Stimulated activated memory B cell treated with anti-CD40 and anti-IgM and Interleukin-4, amounts not matched to agents 10 μg/mL and 1 μg/mL and 100 μg/mL, for 72 hours (primary cell): ENCODE measurements around the gene CRELD1.
A peak's percentile ranks its signal among the peaks of the same experiment; 100 is the strongest.

Experiments used
- ATAC-seq: fragments of 150-1000 bp; cut with Tn5 transposase; 2 replicates; pipeline ENCODE4 v1.10.0; 2021
- H3K27ac Mint-ChIP-seq: one replicate; pipeline ENCODE4 v1.8.0; 2022; ENCODE audit warnings: mild to moderate bottlenecking, mixed read lengths
- H3K27me3 Mint-ChIP-seq: one replicate; pipeline ENCODE4 v1.8.0; 2022; ENCODE audit warnings: mixed read lengths
- H3K36me3 Mint-ChIP-seq: one replicate; pipeline ENCODE4 v1.8.0; 2022; ENCODE audit warnings: mixed read lengths
- H3K4me1 Mint-ChIP-seq: one replicate; pipeline ENCODE4 v1.8.0; 2022; ENCODE audit warnings: mixed read lengths
- H3K4me3 Mint-ChIP-seq: one replicate; pipeline ENCODE4 v1.8.0; 2022; ENCODE audit warnings: mild to moderate bottlenecking, moderate library complexity, mixed read lengths
- H3K9me3 Mint-ChIP-seq: one replicate; pipeline ENCODE4 v1.8.0; 2022; ENCODE audit warnings: mixed read lengths

Gene CRELD1

GRCh38 chr3:9951962-9952805, 18.6 kb downstream of the CRELD1 start, which contains the start of gene PRRT3:
TSS of gene PRRT3 (minus strand) at chr3:9952408. CDS start at chr3:9950115, 2,293 bp downstream.
- Mint-ChIP-seq H3K27me3 (no peaks in the 10 kb centered on the region), H3K27ac (peak within 1 kb of the TSS; percentile 64), H3K9me3 (no peaks in the 10 kb centered on the region), H3K4me1 (peaks cover 26% of the 10 kb centered on the region), H3K36me3 (peaks cover 11% of the 10 kb centered on the region), H3K4me3 (peak within 1 kb of the TSS; percentile 93)
- ATAC-seq, result peak; percentile 88

GRCh38 chr3:9955067-9955502, 21.5 kb downstream of the CRELD1 start:
- Mint-ChIP-seq H3K27ac (no peak overlapping the region), H3K4me1 (peaks cover 25% of the 10 kb centered on the region), H3K27me3 (no peaks in the 10 kb centered on the region), H3K36me3 (peaks cover 5% of the 10 kb centered on the region), H3K9me3 (no peaks in the 10 kb centered on the region), H3K4me3 (no peak overlapping the region)
- no peak for ATAC-seq

DNA sequence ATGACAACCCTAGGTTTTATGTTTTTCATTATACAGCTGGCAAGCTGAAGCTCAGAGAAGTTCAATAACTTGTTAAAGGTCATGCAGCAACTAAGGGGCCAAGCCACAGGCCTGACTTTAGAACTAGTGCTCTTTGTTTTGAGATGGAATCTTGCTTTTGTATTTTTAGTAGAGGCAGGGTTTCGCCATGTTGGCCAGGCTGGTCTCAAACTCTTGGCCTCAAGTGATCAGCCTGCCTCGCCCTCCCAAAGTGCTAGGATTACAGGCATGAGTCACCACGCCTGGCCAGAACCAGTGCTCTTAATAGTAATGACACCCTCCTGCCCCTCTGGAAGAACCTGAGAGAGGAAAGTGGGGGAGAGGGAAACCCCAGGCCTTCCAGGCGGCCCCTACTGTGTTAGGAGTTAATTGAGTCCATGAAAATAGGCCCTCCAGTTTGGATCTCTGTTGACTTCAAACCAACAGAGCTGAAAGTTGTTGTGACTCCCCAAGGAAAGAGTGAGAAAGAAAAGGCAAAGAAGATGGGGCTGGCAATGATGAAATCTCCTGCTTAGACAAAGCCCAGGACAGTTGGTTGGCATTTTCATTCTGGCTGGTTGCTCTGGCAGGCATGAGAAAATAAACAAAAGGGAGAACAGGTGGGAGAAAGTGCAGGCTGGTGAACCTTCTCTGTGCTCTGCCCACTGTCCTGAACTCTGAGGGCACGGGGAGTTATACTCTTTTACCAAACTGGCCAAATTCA, 22.1 kb downstream of the CRELD1 start:
- Mint-ChIP-seq H3K9me3 (no peaks in the 10 kb centered on the region), H3K36me3 (peaks cover 5% of the 10 kb centered on the region), H3K4me1 (peaks cover 18% of the 10 kb centered on the region), H3K27ac (no peak overlapping the region), H3K4me3 (no peak overlapping the region), H3K27me3 (no peaks in the 10 kb centered on the region)
- ATAC-seq, result no peak

DNA sequence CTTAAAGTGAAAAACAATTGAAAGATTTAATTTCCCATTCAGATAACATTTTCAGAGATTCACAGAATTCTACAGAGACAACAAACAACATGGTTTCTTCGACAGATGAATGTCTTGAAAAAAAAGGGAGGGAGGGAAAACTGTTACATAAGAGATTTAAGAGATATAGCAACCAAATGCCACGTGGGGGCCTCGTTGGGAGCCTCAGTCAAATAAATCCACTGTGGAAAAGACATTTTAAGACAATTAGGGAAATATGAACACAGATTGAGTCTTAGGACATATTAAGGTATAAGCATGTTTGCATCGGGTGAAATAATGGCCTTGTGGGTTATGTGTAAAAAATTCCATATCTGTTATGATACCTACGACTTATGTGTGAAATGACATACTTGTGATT, 23.6 kb downstream of the CRELD1 start:
- no peak overlapping the region for H3K27ac Mint-ChIP-seq

DNA sequence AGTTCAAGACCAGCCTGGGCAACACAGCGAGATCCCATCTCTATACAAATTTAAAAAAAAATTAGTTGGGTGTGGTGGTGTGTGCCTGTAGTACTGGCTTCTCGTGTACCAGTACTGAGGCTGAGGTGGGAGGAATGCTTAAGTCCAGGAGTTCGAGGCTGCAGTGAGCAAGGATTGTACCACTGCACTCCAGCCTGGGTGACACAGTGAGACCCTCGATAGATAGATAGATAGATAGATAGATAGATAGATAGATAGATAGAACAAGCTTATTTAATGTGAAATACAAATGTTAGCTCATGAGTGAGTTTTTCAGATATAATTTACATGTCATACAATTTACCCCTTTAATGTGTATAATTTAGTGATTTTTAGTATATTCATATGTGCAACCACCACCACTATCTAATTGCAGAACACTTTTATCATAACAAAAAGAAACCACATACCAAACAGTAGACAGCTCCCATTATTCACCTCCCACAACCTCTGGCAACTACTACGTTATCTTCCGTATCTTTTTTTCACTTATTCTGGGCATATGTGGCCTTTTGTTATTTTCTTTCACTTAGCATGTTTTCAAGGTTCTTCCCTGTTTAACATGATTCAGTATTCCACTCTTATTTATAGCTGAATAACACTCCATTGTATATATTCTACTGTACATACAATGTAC, 31.7 kb downstream of the CRELD1 start:
- ATAC-seq, result no peak
- Mint-ChIP-seq H3K27ac (no peak overlapping the region), H3K4me3 (no peak overlapping the region), H3K27me3 (no peaks in the 10 kb centered on the region), H3K4me1 (no peaks in the 10 kb centered on the region), H3K36me3 (peaks cover 68% of the 10 kb centered on the region), H3K9me3 (no peaks in the 10 kb centered on the region)

More for the DNA sequence above, 23.6 kb downstream of the CRELD1 start:
- Mint-ChIP-seq H3K27me3 (no peaks in the 10 kb centered on the region), H3K4me3 (no peak overlapping the region), H3K4me1 (peaks cover 9% of the 10 kb centered on the region), H3K9me3 (no peaks in the 10 kb centered on the region), H3K36me3 (peaks cover 14% of the 10 kb centered on the region)
- ATAC-seq, result no peak

DNA sequence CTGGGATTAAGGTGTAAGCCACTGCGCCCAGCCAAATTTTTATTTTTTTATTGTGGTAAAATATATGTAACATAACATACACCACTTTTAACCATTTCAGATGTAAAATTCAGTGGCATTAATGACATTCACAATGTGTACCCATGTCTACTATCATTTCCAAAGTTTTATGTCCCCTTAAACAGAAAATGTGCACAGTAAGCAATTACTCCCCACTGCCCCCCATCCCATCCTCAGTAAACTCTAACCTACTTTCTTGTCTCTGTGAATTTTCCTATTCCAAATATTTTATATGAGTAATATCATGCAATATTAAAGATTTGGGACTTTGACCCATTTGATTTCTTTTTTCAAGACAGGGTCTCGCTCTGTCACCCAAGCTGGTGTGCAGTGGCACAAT, 33.2 kb downstream of the CRELD1 start:
- no peak for ATAC-seq
- Mint-ChIP-seq H3K4me3 (no peak overlapping the region), H3K36me3 (peaks cover 70% of the 10 kb centered on the region)

DNA sequence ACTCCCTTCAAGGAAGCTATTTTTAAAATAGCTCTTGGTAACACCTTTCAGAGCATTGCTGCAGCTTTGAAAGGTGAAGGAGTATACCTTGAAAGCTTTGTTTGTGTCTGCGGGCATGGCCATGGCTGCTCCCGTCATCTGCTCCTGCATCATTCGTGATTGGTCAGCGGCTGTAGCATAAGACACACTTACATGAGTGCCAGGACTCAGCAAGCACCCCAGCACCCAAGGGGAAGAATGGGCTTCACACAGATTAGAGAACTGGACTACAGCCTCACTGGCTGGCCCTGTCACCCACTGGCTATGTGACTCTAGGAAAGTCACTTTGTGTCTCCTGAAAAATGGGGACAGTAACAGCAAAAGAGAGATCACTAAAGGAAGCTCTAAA, 36.0 kb downstream of the CRELD1 start:
- Mint-ChIP-seq H3K36me3 (peaks cover 67% of the 10 kb centered on the region), H3K27me3 (no peaks in the 10 kb centered on the region), H3K4me1 (no peaks in the 10 kb centered on the region), H3K4me3 (no peak overlapping the region), H3K27ac (no peak overlapping the region), H3K9me3 (no peaks in the 10 kb centered on the region)
- ATAC-seq, result no peak

More for the DNA sequence above, 33.2 kb downstream of the CRELD1 start:
- Mint-ChIP-seq H3K4me1 (no peaks in the 10 kb centered on the region), H3K27ac (no peak overlapping the region), H3K27me3 (no peaks in the 10 kb centered on the region), H3K9me3 (no peaks in the 10 kb centered on the region)

- Mint-ChIP-seq H3K27ac (no peak overlapping the region), H3K4me1 (no peaks in the 10 kb centered on the region), H3K36me3 (peaks cover 64% of the 10 kb centered on the region), H3K4me3 (no peak overlapping the region), H3K27me3 (no peaks in the 10 kb centered on the region), H3K9me3 (no peaks in the 10 kb centered on the region)
- no peak for ATAC-seq
Observed at GRCh38 chr3:9970020-9970652, 36.5 kb downstream of the CRELD1 start.

DNA sequence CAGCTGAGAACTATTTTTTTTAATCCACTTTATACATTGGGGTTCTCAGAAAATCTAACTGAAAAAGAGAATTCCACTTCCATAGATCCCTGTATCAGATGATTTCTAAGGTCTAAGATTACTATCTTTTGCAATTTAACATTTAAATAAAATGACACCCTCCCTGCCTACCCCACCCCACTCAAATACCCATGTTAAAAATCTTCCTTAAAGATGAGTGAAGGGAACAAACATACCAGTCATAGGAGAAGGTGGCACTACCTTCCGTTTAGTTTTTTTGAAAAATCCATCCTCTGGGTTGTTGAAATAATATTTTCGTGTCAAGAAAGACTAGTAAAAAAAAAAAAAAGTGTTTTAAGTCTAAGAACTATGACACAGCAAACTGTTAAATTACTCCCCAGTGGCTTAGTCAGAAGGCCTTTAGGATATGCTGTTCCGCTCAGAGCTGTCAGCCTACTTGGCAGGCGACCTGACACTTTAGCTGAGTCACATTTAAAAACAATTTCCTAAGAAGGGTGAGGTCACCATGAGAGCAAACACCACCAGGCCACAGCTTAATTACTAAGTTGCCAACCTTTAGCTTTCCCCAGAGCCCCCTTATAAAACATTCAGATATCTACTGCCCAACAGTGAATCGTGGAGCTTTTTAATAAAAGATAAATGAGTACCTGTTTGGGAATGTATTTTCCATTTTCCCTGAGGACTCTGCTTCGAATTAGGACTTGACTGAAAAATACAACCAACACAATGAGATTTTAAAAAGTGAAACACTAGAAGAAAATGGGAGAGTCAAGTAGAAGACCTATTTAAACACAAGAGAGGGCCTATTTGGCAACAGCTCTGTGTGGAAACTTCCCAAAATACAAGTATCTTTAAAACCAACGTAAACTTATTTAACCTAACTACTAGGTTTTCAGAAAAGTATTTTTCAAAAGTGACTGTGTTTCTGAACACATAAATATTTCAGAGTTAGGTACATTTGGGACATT, 43.4 kb downstream of the CRELD1 start:
- ATAC-seq, result peak; percentile 59
- Mint-ChIP-seq H3K9me3 (no peaks in the 10 kb centered on the region), H3K4me3 (no peak overlapping the region), H3K27ac (peak overlapping the region; percentile 69), H3K36me3 (peaks cover 54% of the 10 kb centered on the region), H3K27me3 (no peaks in the 10 kb centered on the region), H3K4me1 (peaks cover 25% of the 10 kb centered on the region)

GRCh38 chr3:9978710-9979305, 45.2 kb downstream of the CRELD1 start:
- no peak overlapping the region for H3K4me3 Mint-ChIP-seq

GRCh38 chr3:9980251-9980650, 46.6 kb downstream of the CRELD1 start:
- Mint-ChIP-seq H3K4me1 (peaks cover 30% of the 10 kb centered on the region), H3K27ac (peak overlapping the region; percentile 49), H3K9me3 (no peaks in the 10 kb centered on the region), H3K36me3 (peaks cover 40% of the 10 kb centered on the region), H3K4me3 (no peak overlapping the region), H3K27me3 (no peaks in the 10 kb centered on the region)
- ATAC-seq, result no peak

More at GRCh38 chr3:9978710-9979305, 45.2 kb downstream of the CRELD1 start:
- Mint-ChIP-seq H3K27me3 (no peaks in the 10 kb centered on the region), H3K27ac (peak overlapping the region; percentile 49), H3K4me1 (peaks cover 30% of the 10 kb centered on the region), H3K36me3 (peaks cover 45% of the 10 kb centered on the region), H3K9me3 (no peaks in the 10 kb centered on the region)
- ATAC-seq, result no peak

GRCh38 chr3:9986230-9986725, 52.6 kb downstream of the CRELD1 start:
- peak; percentile 38 for ATAC-seq
- peak overlapping the region; percentile 91 for H3K4me3 Mint-ChIP-seq
- no peaks in the 10 kb centered on the region for H3K27me3 Mint-ChIP-seq
- no peaks in the 10 kb centered on the region for H3K36me3 Mint-ChIP-seq
- H3K9me3 Mint-ChIP-seq, result no peaks in the 10 kb centered on the region
- peak overlapping the region; percentile 100 for H3K27ac Mint-ChIP-seq
- peaks cover 20% of the 10 kb centered on the region for H3K4me1 Mint-ChIP-seq

- no peak overlapping the region for H3K27ac Mint-ChIP-seq
- H3K36me3 Mint-ChIP-seq, result peaks cover 33% of the 10 kb centered on the region
- H3K4me3 Mint-ChIP-seq, result no peak overlapping the region
- ATAC-seq, result no peak
- no peaks in the 10 kb centered on the region for H3K9me3 Mint-ChIP-seq
- no peaks in the 10 kb centered on the region for H3K4me1 Mint-ChIP-seq
- H3K27me3 Mint-ChIP-seq, result no peaks in the 10 kb centered on the region
Observed at GRCh38 chr3:9994086-9994844, 60.6 kb downstream of the CRELD1 start.
